HG03521 (cell line): ENCODE results near the gene JPH3.

Source experiments
- ATAC-seq: cut with Tn5 transposase; IDR thresholded peaks from one replicate; pipeline ENCODE4 v1.9.1; 2021; ENCODE audit warnings: mild to moderate bottlenecking, moderate library complexity; ENCODE audit not compliant: unreplicated experiment

JPH3 gene

DNA sequence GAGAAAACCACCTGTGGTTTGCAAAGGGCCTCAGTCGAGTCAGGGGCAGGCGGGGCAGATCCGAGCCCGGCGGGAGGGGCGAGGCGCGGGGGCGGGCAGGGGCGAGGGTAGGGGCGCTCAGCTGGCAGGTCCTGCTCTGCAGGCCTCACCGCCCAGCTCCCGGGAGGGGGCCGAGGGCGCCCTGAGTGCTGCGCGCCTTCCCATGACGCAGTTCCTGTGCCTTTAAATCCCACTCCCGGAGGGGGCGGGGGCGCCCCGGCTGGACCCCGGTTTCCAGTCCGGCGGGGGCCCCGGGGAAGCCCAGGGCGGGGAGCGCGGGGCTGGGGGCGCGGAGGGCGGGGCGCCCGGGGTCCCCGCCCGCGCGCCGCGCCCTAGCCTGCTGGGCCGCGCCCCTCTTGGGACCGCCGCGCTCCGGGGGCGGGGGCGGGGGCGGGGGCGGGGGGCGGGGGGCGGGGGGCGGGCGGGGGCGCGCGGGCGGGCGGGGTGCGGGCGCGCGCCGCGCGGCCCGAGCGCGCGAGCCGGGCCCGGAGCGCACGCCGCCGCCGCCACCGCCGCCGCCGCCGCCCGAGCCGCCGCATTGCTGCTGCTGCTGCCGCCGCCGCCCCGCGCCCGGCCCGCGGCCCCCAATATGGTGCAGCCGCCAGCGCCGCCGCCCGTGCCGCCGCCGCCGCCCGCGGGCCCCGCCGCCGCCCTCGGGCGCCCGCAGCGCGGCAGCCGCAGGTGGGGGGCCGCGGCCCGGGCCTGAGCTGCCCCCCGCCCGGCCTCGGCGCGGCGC lies at the start of gene JPH3:
Gene JPH3, plus strand, starts transcription at position 508 of the 775 bp plus-strand sequence. CDS start 639 bp downstream, outside the sequence.
- no peak for ATAC-seq

DNA sequence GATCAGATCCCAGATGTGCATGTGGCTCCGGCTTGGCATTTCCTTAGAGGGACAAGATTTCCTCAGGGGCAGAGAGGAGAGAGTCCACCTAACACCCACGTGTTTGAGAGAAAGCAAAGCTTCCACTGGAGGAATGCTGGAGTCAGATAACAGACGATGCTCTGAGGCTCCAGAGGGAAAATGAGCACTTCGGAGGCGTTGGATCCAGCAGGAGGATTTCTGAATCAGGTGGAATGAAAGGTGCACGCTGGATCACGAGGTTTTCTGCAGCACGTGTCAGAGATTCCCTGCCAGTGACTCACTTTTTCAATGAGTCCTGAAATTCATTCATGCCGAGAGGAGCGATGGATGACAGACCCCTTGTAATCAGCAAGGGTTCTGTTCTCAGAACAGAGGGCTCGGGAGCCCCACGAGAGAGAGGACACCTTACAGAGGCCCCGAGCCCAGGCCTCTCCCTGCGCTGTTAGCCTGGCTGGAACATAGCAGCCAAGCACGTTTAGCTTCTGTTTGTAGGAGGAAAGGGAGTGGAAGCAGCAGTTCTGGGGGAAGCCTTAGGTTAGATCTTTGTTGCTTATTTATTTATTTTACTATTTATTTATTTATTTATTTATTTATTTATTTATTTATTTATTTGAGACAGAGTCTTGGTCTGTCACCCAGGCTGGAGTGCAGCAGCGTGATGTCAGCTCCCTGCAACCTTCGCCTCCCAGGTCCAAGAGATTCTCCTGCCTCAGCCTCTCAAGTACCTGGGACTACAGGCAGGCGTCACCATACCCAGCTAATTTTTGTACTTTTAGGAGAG lies 49.3 kb upstream of the JPH3 start:
- ATAC-seq = no peak

DNA sequence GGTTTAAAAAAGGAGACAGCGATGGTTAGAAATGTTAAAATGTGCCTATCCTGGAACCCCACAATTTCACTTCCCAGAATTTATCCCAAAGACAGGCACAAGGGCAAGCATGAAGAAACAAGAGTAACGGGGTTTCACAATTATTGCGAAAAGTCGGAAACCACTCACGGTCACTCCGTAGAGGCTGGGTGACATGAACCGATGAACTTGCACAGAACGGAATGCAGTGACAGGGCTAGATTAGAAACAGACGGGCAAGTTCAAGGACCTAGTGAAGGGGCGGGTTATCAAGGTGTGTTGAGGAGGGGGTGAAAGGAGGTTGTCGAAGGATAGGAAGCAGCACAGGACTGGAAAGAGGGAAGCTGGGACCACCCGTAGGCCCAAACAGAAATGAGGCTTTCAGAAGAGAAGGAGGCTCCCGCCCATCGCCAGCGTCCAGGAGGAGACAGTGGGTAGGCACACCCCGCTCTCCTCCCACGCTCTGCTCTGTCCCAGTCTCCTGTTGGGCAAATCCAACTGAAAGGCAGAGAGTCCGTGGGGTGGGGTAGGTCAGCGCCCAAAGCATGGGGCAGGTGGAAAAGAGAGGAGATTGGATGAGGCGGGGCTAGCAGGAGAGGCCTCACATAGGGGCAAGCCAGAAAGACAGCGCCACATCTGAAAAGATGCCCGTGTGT lies 47.4 kb upstream of the JPH3 start:
- ATAC-seq = no peak

DNA sequence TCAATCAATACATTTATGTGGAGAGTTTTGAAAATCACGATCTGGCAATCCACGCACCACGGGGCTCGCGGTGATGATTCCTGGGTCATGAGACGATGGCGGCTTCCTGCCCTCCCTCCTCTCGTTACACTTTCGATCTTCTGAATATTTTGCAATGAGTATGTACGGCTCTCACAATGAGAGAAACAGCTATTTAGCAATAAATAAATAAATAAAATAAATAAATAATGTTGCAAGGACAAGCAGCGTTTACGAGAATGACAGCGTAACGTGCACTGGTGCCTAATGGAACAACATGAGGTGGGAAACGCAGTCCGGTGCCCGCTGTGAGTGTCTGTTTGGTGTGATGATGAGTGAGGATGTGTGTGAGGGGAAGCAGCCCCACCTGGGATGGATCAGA lies 46.7 kb upstream of the JPH3 start:
- ATAC-seq = no peak

DNA sequence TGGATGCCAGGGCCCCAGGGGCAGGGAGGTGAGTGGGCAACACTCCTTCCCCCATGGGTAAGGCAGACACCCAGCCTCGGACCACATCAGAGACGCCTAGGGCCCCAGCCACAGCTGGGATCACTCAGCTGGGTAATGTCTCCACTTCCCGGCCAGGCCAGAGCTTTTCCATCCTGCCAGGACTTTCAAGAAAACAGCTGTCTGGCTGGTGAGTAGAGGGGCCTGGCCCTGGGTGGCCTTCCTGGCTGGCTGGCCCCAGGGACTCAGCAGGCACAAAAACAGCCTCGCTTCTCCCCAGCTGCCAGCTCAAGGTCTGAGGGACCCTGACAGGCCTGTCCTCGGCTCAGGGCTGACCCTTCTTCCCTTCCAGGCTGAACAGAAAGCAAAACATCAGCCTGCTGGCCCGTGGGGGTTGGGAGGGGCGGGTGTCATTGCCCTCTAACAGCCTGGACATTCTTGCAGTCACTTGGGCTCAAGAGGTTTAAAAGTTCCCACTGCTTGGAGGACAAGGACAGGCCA lies 45.3 kb upstream of the JPH3 start:
- ATAC-seq = no peak

DNA sequence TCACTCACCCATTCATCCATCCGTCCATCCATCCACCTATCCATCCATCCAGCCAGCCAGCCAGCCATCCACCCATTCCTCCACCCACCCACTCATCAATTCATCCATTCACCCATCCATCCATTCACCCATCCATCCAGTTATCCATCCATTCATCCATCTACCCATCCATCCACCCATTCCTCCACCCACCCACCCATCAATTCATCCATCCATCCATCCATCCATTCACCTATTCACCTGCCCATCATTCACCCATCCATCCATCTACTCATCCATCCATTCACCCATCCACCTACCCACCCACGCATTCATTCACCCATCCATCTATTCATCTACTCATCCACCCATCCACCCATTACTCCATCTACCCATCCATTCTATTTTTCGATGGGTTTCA lies 43.6 kb upstream of the JPH3 start:
- no peak for ATAC-seq

DNA sequence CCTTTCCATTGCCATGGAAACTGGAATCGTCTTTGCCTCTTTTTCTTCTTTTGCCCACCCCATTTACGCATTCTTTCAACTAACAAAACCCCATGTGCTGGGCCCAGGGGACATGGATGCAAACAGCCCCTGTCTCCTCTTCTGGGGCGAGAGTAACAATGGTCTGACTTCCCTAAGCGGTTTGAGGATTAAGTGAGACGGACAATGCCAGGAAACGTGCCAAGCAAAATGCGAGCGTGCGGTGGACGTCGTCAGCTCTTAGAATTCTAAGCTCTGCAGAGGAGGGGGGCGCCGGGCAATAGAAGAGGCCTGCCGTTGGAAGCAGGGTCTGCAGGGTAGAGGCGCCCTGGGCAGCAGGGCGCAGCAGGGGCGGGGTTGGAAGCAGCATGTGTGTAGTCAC lies 42.4 kb upstream of the JPH3 start:
- no peak for ATAC-seq

DNA sequence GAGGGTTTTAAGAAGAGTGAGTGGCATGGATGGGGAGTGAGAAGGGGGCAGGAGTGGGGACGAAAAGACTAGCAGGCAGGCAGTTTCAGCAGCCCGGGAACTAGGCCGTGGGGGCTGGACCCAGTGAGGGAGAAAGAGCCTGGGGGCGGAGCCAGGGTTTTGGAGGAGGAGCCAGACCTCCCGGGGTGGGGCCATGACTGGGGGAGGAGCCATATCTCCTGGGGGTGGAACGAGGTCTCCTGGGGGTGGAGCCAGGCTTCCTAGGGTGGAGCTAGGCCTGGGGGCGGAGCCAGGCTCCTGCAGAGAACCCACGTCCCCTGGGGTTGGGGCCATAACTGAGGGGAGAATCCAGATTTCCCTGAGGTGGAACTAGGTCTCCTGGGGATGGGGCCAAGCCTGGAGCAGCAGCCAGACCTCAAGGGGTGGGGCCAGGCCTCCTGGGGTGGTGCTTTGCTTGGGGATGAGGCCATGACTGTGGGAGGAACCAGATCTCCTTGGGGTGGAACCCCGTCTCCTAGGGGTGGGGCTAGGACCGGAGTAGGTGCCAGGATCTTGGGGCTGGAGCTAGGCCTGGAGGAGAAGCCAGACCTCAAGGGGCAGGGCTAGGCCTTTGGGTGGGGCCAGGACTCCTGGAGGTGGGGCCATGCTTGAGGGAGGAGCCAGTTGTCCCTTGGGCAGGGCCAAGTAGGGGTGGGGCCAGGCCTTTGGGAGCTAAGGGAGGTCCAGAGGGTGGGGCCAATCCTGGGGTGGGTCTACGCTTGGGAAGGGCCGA lies 41.7 kb upstream of the JPH3 start:
- no peak for ATAC-seq

DNA sequence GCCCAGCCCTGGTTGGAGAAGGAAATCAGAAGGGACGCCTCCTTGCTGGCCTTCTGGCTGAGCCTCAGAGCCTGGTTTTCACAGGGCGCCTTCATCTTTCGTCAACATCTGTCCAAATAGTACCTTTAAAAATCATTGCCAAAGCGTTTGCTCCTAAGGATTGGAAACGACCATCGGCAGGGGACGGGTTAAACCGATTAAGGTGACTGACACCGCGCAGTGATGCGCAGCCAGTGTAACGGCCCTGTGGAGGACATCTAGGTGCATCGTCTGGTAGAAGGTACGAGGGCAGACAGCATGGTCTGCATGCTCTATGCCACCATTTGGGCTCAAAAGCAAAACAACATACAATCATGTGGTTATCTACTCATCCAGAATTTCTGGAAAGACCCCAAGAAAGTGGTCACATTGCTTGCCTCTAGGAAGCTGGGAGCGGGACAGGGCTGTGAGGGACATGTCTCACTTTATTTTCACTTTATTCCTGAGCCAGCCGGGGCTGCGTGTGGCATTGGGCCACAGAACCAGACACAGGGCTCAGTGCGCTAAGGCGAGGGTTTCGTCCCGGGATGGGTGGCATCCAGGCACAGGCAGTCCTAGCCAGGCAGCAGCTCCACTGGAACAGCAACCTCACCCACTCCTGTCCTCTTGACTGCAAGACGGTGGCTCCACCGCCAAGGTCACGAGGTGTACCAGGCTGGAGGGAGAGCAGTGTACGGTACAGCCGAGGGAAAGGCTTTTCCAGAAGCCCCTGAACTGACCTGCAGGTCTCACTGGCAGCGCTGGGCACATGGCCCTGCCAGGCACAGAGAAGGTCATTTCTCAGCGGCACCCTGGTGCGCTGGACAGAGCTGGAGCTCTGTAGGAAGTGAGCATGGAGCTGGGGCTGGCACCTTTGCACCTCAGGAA lies 40.9 kb upstream of the JPH3 start:
- ATAC-seq = no peak

DNA sequence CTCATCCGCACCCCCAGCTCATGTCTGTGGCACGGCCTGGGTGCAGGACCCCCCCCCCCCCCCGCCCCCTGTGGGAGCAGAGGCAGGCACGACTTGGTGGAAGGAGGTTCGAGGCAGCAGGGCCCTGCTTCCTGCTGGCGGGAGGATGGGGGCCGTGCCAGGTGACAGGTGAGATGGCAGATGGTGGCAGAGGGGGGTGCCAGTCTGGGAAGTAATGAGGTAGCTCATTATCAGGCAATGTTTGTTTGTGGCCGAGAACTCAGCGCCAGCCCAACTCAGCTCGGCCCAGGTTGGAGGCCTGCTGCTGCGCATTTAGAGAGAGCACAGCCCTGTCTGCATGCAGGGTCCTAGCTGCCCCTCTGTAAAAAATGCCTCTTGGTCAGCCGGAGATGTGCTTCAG lies 40.1 kb upstream of the JPH3 start:
- no peak for ATAC-seq

DNA sequence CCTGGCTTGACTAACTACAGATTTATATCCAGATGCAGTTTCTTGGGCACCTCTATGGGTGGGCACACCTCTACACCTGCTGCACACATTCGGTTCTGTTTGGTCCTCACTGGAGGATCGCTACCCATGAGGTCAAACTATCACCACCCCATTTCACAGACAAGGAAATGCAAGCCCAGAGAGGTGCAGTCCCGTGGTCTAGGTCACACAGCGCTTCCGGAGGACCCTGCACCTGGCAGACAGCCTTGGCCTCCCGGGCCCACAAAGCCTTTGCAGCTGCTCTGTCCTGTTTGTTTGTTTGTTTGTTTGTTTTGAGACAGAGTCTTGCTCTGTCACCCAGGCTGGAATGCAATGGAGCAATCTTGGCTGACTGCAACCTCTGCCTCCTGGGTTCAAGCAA lies 39.3 kb upstream of the JPH3 start:
- no peak for ATAC-seq

DNA sequence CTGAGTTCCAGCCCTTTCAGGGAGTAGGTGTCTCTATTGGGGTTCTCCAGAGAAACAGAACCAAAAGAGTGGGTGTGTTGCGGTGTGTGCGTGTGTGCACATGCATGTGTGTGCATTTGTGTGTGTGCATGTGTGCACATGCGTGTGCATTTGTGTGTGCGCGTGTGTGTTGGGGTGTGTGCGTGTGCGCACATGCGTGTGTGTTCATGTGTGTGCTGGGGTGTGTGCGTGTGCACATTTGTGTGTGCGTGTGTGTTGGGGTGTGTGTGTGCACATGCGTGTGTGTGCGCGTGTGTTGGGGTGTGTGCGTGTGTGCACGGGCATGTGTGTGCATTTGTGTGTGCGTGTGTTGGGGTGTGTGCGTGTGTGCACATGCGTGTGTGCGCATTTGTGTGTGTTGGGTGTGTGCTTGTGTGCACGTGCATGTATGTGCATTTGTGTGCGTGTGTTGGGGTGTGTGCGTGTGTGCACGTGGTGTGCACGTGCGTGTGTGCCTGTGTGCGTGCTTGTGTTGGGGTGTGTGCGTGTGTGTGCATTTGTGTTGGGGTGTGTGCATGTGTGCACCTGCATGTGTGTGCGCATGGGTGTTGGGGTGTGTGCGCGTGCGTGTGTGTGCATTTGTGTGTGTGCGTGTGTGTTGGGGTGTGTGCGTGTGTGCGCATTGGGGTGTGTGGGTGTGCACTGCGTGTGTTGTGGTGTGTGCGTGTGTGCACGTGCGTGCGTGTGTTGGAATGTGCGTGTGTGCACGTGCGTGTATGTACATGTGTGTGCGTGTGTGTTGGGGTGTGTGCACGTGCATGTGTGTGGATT lies 38.4 kb upstream of the JPH3 start:
- ATAC-seq = no peak

DNA sequence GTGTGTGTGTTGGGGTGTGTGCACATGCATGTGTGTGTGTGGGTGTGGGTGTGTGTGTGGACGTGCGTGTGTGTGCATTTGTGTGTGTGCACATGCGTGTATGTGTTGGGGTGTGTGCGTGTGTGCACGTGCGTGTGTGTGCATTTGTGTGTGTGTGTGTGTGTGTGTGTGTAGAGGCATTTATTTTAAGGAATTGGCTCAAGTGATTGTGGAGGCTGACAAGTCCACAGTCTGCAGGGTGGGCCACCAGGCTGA lies 37.9 kb upstream of the JPH3 start:
- ATAC-seq = no peak

DNA sequence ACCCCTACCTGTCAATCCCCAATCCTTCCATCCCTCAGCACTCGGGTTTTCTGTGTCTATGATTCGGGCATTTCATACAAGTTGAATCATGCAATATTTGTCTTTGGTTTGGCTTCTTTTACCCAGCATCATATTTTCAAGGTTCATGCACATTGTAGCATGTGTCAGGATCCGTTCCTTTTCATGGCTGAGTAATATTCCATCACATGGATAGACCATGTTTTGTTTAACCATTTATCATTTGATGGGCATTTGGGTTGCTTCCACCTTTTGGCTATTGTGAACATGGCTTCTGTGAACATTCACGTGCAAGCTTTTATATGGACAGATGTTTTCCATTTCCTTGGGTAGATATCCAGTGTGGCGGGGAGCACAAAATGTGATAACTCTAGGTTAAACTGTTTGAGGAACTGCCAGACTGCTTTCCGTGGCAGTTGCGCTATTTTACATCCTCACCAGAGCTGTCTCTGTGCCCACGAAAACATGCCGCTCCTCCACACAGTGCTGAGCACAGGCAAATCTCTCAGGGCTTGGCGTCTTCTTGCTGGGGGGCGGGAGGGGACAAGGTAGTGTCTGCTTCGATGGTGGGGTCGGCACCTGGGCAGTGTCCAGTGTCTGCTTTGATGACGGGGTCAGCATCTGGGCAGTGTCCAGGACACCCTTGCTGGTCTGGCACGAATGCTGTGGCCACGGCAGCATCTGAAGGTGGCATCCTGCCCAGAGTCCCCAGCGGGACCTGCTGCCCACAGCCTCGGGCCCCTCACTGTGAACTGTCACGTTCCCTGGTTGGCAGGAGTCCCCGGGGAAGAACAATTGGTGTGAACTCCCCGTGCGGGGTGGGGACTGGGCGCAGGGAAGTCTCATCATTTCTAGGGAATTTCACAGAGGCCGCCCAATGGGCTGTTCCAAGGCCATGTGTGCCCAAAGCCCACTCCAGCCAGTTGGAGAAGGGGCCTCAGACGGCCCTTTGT lies 32.4 kb upstream of the JPH3 start:
- no peak for ATAC-seq

DNA sequence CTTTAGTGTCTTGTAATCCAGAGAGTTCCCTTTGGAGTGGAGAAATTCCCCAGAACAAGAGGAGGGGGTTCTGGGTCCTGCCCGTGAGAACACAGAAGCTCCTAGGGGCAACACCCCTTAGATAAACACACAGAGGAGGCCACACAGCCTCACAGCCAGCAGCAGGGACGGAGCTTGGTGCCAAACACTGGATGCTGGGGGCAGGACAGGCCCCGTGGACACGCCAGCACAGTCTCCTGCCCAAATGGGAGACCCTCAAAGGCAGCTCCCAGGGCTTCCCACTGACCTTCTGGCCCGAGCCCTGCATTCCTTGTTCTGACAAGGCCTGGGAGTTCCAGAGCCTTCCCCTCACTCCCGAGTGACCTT lies 31.8 kb upstream of the JPH3 start:
- no peak for ATAC-seq

DNA sequence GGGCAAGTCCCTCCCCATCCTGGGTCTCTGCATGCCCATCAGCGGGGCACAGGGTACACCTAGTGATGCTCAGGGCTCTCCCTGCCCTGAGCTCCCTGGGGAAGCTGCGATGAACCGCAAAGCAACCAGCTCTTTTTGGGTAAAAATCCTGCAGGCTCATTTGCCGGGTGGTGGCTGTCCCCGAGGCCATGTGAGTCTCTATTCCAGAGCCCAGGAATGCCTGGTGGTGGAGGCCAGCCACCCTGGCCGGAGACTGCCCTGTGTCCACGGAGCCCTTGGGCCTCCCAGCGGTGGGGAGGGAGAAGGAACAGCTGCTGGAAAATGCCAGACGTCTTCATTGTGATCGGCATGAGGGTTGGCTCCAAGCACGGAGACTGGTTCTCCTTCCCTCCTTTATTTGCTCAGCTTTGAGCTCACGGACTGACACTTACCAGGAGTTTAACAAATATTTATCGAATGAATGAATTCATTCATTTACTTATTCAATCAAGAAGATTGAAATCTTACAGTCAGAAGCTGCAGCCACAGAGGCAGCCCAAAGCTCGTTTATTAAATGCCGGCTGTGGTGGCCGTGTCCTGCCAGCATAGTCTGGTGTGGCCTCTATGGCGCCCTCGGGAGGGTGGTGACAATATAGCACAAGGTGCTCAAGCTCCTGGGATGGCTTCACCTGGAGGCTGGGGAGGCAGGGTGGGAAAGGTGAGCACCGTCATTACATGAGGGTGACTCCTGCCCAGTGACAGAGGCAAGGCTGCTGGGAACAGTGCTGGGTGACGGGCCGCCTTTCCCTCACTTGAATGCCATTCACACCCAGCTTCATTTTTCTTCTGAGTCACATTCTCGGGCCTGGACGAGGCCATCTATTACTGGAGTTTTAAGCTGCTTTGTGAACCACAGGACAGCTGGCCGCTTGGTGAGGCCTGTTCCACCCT lies 31.1 kb upstream of the JPH3 start:
- no peak for ATAC-seq

DNA sequence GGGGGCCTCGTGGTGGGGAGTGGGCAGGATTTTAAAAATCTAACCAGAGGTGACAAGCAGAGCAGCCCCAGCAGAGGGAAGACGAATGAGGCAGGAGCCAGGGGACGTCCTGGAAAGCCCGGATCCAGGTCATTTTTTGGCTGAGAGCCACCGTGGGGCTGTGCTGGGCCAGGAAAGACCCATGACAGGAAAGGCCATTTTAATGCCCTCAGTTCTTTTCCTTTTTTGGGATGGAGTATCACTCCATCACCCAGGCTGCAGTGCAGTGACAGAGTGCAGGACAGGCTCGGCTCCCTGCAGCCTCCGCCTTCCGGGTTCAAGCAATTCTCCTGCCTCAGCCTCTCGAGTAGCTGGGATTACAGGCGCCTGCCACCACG lies 30.5 kb upstream of the JPH3 start:
- ATAC-seq = no peak
